CD4-positive, alpha-beta T cell treated with Interleukin-6 at 100 ng/mL for 8 hours (primary cell): ENCODE results near the gene NT5E.

Experiments used
- DNase-seq: peaks from one replicate; pipeline ENCODE4 v3.0.0-alpha.2; 2020; ENCODE audit warnings: mixed read lengths, low spot score

NT5E gene

DNA sequence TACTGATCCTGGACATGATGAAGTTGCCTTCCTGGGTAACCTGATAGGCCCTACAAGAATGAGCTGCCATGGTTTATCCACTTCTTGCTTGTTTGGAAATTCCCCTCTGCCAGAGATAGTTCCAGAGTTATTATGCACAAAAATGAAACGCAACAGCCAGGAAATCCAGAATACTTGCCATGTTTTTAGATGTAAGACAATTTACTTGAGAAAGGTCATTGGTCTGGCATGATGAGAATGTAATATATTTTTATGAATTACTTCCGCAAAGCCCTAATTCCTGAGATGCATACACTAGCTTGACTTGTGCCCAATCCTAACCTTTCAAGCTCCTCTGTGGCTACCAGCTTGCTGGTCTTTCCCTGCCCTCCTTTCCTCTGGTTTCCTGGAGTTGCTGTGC, 27.9 kb upstream of the NT5E start:
- DNase-seq, result no peak

- DNase-seq, result no peak
Observed at GRCh38 chr6:85422996-85423395, 26.9 kb upstream of the NT5E start.

DNA sequence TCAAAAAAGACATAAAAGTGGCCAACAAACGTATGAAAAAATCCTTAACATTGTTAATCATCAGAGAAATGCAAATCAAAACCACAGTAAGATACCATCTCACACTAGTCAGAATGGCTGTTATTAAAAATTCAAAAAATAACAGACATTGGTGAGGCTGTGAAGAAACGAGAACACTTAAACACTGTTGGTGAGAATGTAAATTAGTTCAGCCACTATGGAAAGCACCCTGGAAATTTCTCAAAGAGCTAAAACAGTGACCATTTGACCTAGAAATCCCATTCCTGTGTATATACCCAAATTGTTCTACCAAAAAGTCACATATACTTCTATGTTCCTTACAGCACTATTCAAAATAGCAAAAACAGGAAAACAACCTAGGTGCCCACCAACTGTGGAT, 24.9 kb upstream of the NT5E start:
- no peak for DNase-seq

GRCh38 chr6:85425997-85426396, 23.9 kb upstream of the NT5E start:
- DNase-seq, result no peak

DNA sequence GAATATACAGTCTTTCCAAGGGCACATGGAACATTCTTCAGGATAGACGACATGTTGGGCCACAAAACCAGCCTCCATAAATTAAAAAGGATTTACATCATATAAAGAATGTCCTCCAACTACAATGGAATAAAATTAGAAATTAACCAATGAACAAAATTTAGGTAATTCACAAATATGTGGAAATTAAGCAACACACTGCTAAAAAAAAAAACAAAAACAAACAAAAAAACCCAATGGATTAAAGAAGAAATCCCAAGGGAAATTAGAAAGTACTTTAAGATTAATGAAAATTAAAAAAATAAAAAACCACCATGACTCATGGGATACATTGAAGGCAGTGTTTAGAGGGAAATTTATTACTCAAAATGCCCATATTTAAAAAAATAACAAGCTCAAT, 21.4 kb upstream of the NT5E start:
- no peak for DNase-seq

GRCh38 chr6:85429346-85429745, 20.5 kb upstream of the NT5E start:
- DNase-seq, result no peak

GRCh38 chr6:85431271-85431670, 18.6 kb upstream of the NT5E start:
- DNase-seq, result no peak

- no peak for DNase-seq
Observed at GRCh38 chr6:85432554-85432953, 17.3 kb upstream of the NT5E start.

DNA sequence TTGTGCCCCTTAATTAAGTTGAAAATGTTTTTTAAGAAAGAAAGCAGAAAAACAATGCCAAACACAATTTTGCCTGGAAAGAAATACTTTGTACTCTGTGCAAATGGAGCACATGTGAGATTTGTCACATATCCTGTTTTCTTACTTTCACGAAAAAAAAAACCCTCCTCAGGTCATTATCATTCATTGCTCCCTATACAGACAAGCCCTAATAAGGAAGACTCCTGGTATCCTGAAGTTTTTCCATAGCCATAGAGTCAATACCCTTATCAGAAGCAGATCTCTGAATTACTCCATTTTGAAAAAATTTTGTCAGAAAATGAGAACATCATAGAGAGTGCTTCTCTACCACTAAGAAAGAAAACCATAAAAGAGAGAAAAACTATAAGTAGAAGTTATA, 14.0 kb upstream of the NT5E start:
- DNase-seq, result no peak

DNA sequence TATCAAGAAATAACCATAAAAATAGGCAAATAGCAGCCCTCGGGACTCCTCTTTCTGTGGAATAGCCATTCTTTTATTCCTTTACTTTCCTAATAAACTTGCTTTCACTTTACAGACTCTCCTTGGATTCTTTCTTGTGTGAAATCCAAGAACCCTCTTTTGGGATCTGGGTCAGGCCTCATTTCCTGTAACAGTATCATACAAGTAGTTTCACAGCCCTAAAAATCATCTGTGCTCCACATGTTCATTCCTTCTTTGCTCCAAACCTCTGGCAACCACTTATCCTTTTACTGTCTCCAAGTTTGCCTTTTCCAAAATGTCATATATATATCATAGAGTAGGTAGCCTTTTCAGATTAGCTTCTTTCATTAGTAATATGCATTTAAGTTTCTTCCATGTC, 13.5 kb upstream of the NT5E start:
- no peak for DNase-seq

GRCh38 chr6:85436939-85437495, 12.9 kb upstream of the NT5E start:
- no peak for DNase-seq

DNA sequence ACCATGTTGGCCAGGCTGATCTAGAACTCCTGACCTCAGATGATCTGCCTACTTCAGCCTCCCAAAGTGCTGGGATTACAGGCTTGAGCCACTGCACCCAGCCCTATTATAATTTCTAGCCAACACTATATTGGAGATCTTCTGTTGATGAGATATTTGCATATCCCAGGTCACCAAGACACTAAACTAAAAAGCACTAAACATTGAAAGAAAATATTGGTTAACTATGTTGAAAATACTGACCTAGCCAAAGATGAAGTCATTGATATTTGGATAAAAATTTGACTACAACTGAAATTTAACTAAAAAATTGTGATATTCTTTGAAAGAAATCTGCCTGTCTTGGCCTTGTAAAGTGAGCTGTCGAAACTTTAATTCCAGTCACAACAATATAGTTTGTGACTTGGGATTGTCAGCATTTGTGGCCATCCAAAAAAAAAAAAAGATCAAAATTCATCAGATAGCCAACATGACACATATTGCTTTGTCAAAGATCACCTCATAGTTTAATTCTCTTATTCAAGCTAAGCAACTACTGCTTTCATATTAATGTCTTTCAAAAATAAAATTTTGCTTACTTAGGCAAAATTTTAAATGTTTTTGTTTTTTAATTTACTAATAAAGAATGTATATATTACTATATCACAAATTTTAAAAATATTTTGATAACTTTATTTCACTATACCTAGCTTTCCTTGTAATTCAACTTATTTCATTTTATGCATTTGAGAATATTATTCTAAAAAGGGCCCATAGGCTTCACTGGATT, 6.3 kb upstream of the NT5E start:
- no peak for DNase-seq

- peak; percentile 21 for DNase-seq
Observed at GRCh38 chr6:85449388-85449817, 480 bp upstream of the NT5E start.

DNA sequence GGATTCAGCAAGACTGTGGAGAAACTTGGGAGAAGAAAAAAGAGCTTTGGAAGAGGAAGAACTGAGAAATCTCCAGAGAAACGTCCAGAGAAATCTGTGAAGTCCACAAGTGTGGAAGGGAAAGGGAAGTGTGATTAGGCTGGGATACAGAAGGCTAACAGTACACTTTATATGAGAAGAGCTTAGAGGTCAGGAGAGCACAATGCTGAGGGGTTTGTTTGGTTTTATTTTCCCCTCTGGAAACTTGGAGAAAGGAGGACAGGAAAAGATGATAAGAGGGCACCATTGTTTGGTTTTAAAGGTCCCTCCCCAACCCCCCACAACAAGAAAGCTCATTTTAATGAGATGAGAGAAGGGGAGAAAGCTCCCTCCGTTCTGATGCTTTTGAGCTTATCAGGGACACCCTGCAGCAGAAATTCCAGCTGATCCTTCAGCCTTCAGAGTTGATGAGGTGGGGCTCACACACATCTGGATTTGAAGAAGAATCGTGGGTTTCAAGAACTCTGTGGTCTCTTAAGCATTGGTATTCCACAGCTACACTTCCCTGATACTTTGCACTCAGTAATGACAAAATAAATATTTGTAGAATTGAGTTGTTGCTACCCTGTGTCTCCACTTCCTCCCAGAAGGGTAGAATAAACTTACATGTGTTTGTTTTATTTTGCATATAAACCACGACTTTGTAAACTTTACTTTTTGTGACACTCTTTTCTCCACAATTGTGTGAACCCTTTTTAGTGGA, 1.9 kb downstream of the NT5E start:
- no peak for DNase-seq

DNA sequence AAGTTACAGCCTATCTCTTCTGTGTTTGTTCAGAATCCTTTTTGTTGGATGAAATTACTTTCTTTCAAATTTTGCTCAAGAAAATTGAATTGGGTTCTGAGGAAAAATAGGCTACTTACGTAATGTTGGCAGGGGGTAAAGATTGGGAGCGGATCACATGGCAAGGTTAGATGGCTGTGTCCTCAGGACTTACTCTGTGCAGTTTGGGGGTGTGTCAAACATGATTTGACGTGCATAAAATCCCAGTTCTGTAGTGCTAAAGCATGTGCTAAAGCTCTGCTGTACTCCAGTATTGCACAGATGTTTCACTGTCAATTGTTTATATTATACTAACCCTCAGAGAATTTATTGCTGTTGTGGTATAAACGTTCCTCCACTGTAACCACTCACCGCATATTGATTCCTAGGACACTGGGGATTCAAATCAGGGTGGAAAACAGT, 2.6 kb downstream of the NT5E start:
- DNase-seq, result no peak

DNA sequence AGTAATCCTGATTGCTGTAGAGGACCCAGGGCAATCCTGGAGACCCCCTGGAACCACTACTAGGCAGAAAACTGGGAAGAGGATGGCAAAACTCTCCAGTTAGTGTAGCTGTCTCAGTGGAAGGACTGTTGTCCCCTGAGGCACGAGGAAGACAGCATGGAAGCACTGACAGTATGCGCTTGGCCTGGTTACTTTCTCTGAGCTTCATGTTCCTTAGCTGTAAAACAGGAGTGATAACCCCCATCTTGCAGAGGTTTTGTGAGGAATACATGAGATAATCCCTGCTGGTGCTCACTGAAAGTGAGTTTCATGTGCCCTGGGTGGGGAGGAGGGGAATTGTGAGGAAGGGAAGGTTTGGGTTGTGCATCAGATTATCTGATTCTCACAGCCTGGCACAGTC, 3.2 kb downstream of the NT5E start:
- no peak for DNase-seq

- DNase-seq, result no peak
Observed at GRCh38 chr6:85453490-85453889, 3.6 kb downstream of the NT5E start.

DNA sequence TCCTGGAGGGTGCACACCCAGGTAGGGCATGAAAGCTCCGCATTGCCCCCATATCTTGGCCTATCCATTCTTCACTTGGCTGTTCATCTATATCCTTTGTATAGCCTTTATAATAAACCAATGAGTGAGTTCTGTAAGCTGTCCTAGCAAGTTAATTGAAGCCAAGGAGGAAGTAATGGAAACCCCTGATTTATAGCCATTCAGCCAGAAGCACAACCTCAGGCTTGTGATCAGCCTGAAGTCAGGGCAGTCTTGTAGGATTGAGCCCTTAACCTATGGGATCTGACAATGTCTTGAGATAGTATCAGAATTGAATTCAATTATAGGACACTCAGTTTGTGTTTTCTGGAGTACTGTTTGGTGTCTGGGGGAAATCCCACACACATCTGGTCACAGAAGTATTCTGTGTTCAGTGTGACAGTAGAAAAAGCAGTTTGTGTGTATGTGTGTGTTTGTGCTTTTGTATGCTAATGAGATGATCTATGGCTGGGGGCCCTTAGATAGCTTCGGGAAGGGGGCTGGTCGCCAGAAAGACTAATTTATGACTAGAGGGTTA, 5.7 kb downstream of the NT5E start:
- DNase-seq, result no peak

DNA sequence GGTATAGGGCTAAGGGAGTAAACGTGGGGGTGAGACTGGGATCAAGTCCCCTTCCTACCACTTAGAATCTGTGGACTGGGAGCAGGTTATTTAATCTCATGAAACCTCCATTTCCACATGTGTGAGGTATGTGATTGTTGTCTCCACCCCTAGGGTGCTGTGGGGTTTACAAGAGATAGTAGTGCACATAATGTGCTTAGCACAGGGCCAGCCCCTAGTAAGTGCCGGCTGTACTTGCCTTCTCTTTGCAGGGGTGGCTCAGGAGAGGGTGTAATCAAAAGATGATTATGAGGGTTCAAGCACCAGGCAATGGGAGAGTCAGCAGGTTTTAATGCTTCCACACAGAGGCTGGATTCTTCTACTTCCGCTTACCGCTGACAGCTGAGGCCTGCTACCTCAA, 6.9 kb downstream of the NT5E start:
- DNase-seq, result no peak

GRCh38 chr6:85458184-85458583, 8.3 kb downstream of the NT5E start:
- no peak for DNase-seq

DNA sequence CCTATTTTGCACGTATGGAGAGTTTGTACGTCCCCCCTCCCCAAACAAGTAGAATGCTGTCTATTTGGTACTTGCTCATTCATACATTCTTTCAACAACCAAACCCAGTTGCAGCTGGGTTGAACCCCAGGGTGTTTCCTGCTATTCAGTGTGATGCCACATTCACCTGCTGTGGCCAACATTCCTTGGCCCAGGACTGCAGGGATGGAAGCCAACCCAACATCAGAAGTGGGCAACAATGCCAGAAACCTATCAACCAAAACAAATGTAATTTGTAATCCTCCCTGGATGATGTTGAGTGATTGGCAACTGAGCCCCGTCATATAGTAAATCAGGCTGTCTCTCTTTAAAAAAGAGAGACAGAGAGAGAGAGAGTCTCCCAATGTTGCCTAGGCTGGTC, 8.9 kb downstream of the NT5E start:
- no peak for DNase-seq

GRCh38 chr6:85459224-85459901, 9.5 kb downstream of the NT5E start:
- no peak for DNase-seq
